ENCODE data around the gene HSBP1L1. TPM values are rescaled to one million over a fixed set of nuclear protein-coding genes. Genes with fewer than 3 reads are reported as not detected.
A peak's percentile ranks its signal among the peaks of the same experiment; 100 is the strongest.

The HSBP1L1 gene
- total and polyA plus RNA-seq, 2 of the 13 experiments (the other 11 are each of a cell fraction or from before 2014, with no cell fraction given) = 22.6 to 45.1 TPM

- TF ChIP-seq ZC3H13 (CRISPR knock-in tag; IDR thresholded peaks at IDR 0.05) (no peak), ZNF264 (CRISPR knock-in tag; IDR thresholded peaks at IDR 0.05) (no peak), KLF13 (CRISPR knock-in tag; IDR thresholded peaks at IDR 0.05) (no peak), SNAPC5 (CRISPR knock-in tag; IDR thresholded peaks at IDR 0.05; ENCODE audit: borderline replicate concordance) (no peak), ZSCAN30 (CRISPR knock-in tag; IDR thresholded peaks at IDR 0.05) (peak; percentile 79; the same call in 1 of the 2 replicates), FOXA3 (CRISPR knock-in tag; IDR thresholded peaks at IDR 0.05) (peak; percentile 83), XRCC5 (optimal IDR thresholded peaks at IDR 0.05; ENCODE audit: low read length) (peak; percentile 23), SIN3A (IDR thresholded peaks at IDR 0.05; ENCODE audit: borderline replicate concordance, low read depth, low read length) (peak; percentile 39; the same call in 1 of the 2 replicates), PITX1 (CRISPR knock-in tag; IDR thresholded peaks at IDR 0.05) (peak; percentile 35; the same call in 1 of the 2 replicates), ZBTB7A (CRISPR knock-in tag; IDR thresholded peaks at IDR 0.05) (peak; percentile 76; the same call in 1 of the 2 replicates), HOXA3 (CRISPR knock-in tag; IDR thresholded peaks at IDR 0.05) (peak; percentile 82), ZNF710 (CRISPR knock-in tag; IDR thresholded peaks at IDR 0.05; ENCODE audit: borderline replicate concordance) (peak; percentile 53; the same call in 1 of the 2 replicates), BCL6 (CRISPR knock-in tag; IDR thresholded peaks at IDR 0.05) (peak; percentile 98), KAT8 (CRISPR knock-in tag; IDR thresholded peaks at IDR 0.05) (peak; percentile 19; the same call in 1 of the 2 replicates), ZBTB49 (CRISPR knock-in tag; IDR thresholded peaks at IDR 0.05; ENCODE audit: borderline replicate concordance) (no peak), ZNF207 (IDR thresholded peaks at IDR 0.05; ENCODE audit: borderline replicate concordance) (no peak), HIC2 (CRISPR knock-in tag; IDR thresholded peaks at IDR 0.05; ENCODE audit: low read depth) (0 out of 2 replicates have a peak, but pooled peaks have one; percentile 21), FOXA1 (IDR thresholded peaks at IDR 0.05) (no peak), FOXA1 (CRISPR knock-in tag; IDR thresholded peaks at IDR 0.05) (peak; percentile 56; the same call in 1 of the 2 replicates)
These were observed 16.4 kb upstream of the HSBP1L1 start (continued) for GRCh38 chr18:79947881-79948610.

All from HepG2 (cell line).